Astrocyte (in vitro differentiated cells and primary cell): ENCODE measurements around the gene DDR2.
"Not testable (repeated sequence)": the region's sequence is repeated elsewhere in the genome, so short reads cannot be mapped to it uniquely, and the experiment has no call there.

Experiments used
- CTCF ChIP-seq: IDR thresholded peaks from 2 replicates; pipeline ENCODE4 v1.5.1; 2011; ENCODE audit warnings: low read depth, mild to moderate bottlenecking, inconsistent platforms, low read length, moderate library complexity; ENCODE audit not compliant: insufficient read depth
- EZH2 ChIP-seq: IDR thresholded peaks from 2 replicates; pipeline ENCODE4 v1.6.1; 2012; ENCODE audit warnings: mild to moderate bottlenecking, low read length, inconsistent platforms; ENCODE audit not compliant: insufficient read depth

- TF ChIP-seq CTCF, EZH2: not testable (repeated sequence)
Observed at GRCh38 chr1:162784926-162785325, 152.7 kb downstream of the DDR2 start.
